HG02884 (cell line): Measurements from ENCODE around the gene DDX24.
A peak's percentile ranks its signal among the peaks of the same experiment; 100 is the strongest.

ENCODE experiments used
- ATAC-seq: cut with Tn5 transposase; IDR thresholded peaks from one replicate; pipeline ENCODE4 v1.9.1; 2021; ENCODE audit warnings: mild to moderate bottlenecking, moderate library complexity; ENCODE audit not compliant: unreplicated experiment

DDX24 gene

DNA sequence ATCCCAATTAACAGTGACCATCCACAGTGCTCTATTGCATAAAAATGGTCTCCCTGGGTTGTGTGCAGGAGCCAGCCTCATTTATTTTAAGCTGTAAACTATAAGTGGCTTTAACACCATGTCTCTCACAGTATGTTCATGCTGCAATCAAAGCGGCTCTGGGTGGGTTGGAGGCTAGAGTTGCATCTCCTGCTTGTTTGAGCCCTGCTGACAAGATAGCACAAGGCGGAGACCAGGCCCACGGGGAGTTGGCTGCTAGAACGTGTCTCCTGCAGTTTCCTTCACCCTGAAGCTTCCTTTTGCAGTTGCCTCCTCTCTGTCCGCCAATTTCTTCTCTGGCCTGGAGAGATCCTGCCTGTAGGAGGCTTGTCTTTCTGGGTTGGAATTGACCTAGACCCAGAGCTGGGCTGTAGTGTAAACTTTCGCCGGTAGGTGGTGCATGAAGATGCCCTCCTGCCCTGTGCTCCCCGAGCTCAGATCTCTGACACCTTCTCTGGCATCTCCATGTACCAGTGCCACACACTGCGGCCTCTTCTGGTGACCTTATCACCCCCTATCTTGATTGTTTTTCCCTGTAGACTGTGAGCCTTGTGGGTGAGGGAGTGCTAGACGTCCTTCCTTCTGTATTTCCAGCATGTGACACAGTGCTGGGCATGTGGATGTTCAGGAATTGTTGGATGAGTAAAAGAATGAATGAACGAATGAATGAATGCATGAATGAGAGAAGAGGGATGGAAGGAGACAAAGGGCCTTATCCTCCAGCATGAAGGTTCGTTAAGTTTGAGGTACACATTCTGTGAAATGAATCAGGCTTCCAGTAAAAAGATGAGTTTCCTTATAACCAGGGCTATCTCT is 44.5 kb downstream of the DDX24 start:
- ATAC-seq: peak; percentile 63

DNA sequence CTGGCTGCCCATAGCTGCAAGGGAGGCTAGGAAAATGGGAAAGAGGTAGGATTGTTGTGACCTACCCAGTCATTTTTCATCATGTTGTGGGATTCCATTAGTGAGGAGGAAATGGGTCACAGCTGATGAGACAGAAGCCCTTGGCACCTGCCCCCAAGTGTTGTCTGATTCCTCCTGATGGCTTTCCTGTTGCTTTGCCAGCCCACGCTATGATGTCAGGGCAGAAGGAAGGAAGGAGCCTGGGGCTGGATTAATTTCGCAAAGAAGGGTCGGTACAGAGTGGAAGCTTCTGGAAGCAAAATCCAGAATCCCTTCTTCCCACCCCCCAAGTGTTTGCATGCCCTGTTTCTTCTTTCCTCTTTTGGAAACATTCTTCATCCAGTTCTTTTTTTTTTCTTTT is 46.1 kb downstream of the DDX24 start:
- ATAC-seq: no peak

DNA sequence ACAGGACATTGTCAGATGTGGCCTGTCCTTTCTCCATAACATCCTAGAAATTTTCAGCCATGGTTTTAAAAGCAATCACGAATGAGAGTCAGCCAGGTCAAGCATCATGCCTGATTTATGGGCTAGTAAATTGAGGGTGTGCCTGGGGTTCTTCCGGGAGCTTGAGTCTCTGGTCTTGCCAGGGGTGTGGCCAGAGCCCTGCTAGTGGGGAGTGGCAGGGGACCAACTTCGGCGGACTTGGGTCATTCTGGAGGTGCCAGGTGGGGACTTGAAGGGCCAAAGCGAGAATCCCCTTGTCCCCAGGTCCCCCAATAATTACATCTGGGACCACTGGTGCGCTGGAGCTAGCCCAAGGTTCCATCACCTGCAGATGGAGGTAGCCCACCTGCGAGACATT is 49.1 kb downstream of the DDX24 start:
- ATAC-seq: no peak

DNA sequence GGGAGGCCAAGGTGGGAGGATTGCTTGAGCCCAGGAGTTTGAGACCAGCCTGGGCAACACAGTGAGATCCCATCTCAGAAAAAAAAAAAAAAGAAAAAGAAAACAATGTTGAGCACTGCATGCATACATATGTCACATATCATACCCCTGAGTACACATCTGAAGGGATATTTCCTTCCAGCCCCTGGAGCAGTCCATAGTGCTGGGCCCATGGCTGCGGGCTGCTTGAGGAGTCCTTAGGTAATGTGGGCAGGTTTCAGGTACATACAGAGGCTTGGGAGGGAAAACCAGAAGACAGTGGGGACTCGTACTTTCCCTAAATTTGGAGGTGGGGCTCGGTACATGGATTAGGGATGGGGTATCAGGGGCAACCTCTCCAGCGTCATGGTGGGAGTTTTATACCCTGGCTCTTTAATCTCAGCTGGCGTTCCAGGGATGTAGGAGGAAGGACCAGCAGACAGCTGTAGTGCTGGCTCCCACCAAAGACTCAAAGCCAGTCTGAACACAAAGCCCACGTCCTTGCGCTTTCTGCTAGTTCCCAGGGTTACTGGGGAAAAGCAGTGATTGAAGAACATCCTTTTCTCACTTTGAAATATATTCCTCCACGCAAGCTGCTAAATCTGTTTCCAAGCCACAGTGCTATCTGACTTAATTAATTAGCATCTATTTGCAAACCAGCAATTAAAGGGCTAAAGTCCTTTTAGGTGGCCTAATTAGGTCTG is 49.7 kb downstream of the DDX24 start:
- ATAC-seq: no peak

DNA sequence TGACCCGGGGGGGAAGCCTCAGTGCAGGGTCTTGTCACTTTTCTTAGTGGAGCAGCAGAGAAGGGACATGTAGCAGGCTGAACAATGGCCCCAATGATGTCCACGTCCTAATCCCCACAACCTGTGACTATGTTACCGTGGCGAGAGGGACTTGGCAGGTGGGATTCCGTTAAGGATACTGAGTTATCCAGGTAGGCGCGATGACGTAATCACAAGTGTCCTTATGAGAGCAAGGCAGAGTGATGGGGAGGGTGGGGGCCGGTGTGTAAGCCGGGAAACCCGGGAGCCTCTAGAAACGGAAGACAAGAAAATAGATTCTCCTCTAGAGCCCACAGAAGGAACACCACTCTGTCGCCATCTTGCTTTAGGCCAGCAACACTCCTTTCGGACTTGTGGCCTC is 50.4 kb downstream of the DDX24 start:
- no peak for ATAC-seq

DNA sequence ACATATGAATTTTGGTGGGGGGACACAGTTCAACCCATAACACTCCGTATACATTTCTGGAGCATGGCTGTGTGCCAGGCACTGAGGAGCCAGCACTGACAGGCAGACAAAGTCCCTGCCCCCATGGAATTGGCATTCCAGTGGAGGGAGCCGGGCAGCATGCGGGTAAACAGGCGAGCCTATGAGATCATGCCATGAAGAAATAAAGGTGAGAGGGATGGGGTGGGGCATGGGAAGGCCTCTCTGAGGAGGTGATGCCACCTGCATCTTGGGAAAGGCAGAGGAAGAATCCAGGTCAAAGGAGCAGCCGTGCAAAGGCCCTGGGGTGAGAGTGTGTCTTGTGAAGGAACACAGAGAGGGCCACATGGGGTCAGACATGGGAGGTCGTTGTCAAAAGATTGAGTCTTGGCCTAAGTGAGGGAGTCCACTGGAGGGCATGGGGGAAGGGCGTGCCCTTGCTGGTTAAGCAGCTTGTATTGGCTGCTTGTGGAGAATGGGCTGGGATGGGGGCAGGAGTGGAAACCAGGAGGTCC is 51.3 kb downstream of the DDX24 start:
- no peak for ATAC-seq

DNA sequence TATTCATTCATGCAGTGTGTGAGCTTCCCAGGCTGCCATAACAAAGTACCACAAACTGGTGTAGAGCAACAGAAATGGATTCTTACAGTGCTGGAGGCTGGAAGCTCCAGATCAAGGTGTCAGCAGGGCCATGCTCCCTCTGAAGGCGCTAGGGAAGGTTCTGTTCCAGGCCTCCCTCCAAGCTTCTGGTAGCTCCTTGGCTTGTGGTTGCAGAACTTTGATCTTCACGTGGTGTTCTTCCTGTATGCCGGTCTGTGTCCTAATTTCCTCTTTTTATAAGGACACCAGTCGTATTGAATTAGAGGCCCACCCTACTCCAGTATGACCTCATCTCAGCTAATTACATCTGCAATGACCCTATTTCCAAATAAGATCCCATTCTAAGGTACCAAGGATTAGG is 51.7 kb downstream of the DDX24 start:
- ATAC-seq: no peak

DNA sequence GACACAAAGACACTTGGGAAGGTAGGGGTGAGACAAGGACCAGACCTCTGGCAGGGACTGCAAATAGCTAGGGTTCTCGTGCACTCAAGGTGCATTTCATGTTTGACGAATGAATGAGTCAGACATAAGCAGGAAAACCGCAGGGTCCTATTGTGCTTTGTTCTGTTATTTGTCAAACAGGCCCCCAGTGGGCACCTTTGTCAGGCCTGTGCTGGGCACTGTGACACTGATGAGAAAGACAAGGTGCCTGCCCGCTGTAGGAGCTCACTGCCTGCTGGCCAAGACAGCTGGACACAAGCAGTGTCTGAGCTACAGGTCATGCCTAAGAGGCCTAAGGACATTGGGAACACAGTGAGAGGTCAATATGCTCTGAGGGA is 52.6 kb downstream of the DDX24 start:
- no peak for ATAC-seq

DNA sequence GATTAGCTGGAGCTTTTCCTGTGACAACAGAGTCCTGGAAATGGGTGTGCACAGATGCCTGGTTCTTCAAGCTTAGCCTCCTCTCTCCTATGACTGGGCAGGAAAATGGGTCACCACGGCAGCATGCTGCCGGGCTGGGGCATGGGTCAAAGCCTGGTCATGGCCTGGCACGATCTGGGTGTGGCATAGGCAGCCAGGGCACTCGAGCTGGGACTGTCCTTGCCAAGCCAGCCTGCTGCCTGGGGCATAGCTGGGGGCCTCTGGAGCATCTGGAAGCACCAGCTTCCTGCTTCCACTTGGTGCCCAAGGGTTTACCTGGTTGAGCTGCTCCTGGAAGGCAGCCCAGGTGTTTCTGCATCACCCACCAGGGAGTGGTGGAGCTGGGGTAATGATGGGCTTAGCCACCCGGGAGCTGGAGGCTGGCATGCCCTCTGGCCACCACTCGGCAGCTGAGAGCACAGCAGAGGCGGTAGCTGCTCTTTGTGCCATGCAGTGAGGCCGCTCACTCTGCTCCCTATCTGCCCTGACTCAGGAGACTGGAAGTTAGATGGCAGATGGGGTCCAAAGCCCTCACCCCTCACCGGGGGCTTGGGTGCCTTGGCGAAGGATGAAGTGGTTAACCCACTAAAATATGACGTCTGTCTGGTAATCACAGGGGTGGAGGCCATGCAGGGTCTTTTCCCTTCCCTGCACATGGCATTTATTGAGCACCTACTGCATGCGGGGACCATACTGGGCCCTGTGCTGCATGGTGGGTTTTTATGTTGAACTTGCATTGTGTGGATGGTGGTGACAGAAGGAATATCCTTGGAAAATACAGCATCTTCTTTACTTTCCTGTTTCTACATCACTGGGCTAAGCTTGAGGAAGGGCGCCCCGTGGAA is 53.2 kb downstream of the DDX24 start:
- ATAC-seq: no peak

DNA sequence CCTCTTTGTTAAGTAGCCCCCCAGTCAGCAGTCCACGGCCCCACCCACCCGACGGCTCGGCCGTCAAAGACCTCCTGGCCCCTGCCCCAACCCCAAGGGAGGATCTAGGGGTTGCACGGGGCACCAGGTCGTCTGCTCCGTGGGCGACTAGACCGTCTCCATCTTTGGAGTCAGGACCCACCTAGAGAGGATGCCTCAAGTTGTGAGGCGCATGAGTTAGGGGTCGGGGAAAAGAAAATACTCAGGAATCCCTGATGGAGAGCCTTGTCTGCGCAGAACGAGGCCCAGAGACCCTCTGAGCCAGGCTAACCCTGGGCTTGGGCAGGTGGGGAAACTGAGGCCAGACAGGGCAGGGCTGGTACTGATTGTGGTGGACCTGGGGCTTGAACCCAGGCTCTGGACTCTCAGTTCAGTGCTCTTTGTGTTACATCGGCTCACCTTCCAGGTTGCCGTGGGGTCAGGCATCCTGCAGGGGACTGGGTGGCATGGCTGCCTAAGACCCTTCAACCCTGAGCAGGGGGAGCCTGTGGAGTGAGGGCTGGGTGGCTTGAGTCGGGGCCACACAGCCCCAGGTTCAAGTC is 54.0 kb downstream of the DDX24 start:
- no peak for ATAC-seq

DNA sequence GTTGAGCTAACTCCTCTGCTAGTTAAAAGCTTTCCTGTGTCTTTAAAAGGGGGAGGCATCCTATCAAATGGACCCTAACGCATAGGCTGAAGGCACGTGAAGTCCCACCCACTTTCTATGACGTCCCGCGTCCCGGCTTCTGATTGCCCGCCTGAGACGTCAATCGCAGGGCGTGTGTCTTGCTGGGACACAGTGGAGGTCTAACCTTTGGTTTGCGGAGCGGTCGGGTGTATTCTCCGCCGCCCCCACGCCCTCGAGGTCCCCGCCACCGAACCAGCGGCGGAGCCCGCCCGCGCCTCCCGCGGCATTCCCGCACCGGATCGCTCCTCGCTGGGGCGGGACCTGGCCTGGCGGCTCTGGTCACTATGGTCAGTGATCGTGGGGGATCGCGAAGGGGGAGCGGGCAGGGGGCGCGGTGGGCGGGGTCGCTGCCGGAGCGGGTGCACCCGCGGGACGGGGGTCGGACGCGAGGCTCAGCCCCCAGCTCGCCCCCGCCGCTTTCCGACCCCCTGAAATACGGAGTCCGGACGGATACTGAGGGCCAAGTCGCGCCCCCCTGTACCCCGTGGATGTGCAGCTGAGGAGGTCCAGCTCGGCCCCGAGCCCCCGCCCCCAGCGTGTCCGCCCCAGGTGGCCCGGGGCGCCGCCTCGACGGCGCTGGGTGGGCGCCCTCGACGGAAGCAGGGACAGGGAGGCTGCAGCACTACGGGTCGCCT is 54.7 kb downstream of the DDX24 start, which contains the start of gene OTUB2:
TSS of gene OTUB2 (plus strand) at position 168 of the 716 bp plus-strand sequence. CDS start at position 366, 198 bp downstream.
- peak; percentile 100 for ATAC-seq

DNA sequence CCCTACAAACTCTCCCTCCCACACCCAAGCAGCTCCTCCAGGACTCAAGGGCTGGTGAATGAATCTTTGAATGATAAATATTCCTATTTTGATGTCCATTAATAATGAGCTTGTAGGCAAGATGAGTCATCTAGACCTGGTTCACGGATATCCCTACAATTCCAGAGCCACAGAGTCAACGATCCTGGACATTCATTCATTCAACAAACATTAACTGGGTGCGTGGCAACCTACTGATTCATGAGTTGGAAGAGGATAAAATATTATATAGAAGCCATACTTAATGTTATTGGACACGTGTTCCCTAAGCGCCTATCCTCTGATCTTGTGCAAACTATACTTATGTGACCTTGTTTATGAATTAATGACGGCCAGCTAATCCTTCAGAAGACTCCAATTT is 55.3 kb downstream of the DDX24 start:
- ATAC-seq: no peak

DNA sequence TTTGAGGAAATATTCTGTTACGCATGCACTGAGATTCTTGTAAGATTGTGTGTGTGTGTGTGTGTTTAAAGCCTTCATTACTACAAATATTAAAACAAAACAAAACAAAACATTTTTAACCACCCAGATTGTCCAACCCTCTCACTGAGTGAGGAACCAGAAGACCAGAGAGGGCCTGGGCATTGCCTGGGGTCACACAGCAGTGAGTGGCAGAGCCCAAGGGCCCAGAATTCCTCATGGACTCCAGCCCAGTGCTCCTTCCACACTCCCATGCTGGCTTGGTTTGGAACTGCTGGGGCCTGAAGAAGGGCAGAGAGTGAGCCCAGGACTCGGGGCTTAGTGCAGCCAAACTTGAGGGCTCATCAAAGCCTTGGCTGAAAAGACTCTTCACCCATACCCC is 56.5 kb downstream of the DDX24 start:
- ATAC-seq: no peak

DNA sequence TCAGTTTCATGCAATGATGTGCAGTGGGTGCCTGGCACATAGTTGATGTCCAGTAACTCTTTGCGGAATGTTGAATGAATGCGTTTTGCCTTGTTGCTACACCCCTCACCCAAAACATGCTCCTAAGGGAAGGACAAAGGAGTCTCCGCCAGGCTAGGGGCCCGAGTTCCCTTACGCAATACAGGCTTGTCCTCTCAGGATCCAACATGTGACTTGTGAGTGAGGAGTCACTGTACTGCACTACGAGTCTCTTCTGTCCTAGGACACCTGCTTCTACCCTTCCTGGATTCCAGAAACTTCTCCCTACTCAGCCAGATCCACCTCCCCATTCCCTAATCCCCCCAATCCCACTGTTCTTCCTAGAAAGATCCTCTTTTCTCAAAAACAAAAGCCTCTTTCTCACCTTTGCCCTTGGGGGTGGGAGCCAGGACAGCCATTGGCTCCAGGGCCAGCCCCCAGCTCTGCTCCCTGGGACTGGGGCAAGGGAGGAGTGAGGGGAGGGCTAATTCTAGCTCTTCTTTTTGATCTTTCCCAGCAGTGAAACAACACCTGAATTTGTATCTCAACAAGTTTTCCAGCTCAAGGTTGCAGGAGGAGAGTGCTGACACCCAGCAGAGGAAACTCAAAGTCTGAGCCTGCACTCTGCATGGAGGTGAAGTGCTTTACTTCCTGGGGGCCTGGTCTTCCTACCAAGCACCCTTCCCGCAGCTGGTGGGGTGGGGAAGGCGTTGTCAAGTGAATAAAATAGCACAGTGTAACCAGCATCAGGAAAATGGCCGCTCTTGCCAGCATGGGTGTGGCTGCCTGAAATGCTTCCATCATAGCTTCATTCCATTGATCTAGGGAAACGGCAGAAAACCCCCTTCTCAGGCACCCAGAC is 58.2 kb downstream of the DDX24 start:
- ATAC-seq: no peak

DNA sequence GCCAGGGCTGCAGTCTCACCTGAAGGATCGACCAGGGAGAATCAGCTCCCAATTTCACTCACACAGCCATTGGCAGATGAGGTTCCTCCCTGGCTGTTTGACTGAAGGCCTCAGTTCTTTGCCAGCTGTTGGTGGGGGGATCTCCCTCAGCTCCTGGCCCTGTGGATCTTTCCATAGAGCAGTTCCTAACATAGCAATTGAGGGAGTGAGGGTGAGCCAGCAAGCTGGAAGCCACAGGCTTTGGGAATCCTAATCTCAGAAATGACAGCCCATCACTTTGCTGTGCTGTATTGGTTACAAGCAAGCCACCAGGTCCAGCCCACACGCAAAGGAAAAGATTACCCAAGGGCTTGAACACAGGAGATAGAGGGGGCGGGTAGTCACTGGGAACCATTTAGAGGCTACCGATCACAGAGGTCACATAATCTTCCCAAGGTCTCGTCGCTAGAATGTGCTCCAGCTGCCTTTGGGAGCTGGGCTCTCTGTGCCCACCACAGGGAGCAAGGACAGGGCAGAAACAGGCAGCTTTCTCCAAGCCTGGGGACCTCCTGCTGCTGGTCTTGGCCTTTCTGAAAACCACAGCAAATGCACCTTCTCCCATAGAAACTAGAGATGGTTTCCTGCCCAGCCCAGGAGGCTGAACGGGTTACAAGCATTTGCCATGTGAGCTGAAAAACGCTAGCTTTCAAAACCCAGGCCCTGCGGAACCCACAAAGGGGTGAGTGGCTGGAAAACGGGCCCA is 59.4 kb downstream of the DDX24 start:
- no peak for ATAC-seq

DNA sequence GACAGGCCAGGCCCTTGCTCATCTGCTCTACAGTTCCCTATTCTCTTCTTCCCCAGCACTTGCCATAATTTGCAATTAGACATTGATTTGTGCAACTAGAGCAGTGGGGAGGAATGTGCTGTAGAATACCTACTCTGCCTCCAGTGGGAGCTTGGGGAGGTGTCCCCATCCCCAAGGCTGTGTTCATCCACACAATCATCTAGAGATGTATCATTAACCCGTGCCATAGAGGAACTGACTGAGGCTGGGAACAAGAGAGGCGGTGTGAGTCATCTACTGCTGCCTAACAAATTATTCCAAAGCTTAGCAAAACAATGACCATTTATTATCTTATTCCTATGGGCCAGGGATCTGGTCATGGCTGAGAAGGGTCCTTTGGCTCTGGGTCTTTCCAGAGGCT is 60.0 kb downstream of the DDX24 start:
- ATAC-seq: no peak

DNA sequence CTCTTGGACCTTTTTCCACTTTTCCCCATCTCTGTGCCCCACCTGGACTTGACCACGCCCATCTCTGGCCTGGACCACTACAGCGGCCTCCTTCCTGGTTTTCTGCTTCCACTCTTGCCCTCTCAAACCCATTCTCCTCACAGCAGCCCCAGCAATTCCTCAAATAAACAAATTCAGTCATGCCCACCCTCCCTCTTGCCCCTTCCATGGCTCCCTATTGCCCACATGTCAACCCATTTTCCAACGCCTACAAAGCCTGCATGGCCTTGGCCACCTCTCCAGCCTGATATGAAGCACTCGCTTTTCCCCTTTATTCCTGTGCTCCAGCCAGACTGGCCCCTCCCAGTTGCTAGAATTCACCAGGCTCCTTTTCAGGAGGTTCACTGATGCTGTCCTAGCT is 60.7 kb downstream of the DDX24 start:
- no peak for ATAC-seq

DNA sequence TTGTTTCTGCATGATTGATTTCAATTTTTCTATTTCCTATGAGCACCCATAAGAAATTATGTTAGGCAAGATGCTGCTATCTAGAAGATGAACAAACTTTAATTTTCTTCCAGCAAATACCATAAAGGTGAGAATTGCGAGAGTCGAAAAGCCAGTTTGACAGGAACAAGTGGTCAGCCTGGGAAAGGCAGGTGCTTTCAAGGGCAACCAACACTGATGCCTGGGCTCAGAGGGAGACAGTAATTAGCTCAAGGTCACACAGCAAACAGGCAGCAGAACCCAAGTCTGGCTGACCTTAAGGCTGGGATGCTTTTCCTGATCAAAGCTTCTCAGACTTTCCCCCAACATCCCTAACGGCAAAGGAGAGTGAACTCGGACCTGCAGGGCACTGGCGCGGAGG is 61.7 kb downstream of the DDX24 start:
- ATAC-seq: no peak
